ENCODE measurements around the gene MRPS31.

The MRPS31 gene

DNA sequence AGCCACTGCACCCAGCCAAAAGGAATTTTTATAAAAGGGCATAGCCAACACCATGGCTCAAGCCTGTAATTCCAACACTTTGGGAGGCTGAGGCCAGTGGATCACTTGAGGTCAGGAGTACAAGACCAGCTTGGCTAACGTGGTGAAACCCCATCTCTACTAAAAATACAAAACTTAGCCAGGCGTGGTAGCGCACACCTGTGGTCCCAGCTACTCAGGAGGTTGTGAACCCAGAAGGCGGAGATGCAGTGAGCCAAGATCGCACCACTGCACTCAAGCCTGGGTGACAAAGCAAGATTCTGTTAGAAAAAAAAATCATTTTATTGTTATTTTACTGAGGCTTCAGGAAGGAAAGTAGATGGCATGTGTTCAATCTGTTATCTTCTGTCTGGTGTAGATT, 73.3 kb downstream of the MRPS31 start:
- DNase-seq (ENCODE audit: low read depth, low spot score) = no peak
- no peak for TF ChIP-seq EZH2 (IDR thresholded peaks at IDR 0.05)
- TF ChIP-seq POLR2AphosphoS5 (IDR thresholded peaks at IDR 0.05; ENCODE audit: borderline replicate concordance, low read depth, low read length) = no peak
- TF ChIP-seq FOXP2 (optimal IDR thresholded peaks at IDR 0.05; ENCODE audit: control extremely low read depth, extremely low read length, insufficient read depth) = no peak
- Histone ChIP-seq H3K36me3 (ENCODE audit: insufficient read depth, low read length) (no peaks in the 10 kb centered on the region), H3K9me3 (ENCODE audit: low read depth, low read length) (no peaks in the 10 kb centered on the region), H3K9ac (ENCODE audit: insufficient read length) (no peak overlapping the region), H3K27ac (no peak overlapping the region), H3K4me3 (no peak overlapping the region)

DNA sequence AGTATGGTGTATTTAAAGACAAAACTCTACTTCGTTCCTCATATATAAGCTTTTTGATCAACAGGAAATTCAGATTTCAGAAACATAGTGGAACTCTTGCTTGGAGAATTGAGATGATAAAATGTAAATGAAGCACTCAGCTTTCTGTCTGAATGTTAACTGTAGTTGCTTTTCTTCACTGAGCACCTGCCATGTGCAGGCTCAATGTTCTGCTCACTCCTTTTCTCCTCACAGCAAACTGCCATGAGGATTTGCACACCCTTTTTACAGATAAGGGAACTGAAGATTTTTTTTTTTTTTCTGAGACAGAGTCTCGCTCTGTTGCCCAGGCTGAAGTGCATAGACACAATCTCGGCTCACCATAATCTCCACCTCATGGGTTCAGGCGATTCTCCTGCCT, 76.6 kb downstream of the MRPS31 start:
- Histone ChIP-seq H3K4me3 (no peak overlapping the region), H3K27ac (no peak overlapping the region), H3K36me3 (ENCODE audit: insufficient read depth, low read length) (no peaks in the 10 kb centered on the region), H3K9ac (ENCODE audit: insufficient read length) (no peak overlapping the region), H3K9me3 (ENCODE audit: low read depth, low read length) (no peaks in the 10 kb centered on the region)
- TF ChIP-seq POLR2AphosphoS5 (IDR thresholded peaks at IDR 0.05; ENCODE audit: borderline replicate concordance, low read depth, low read length) = no peak
- no peak for TF ChIP-seq EZH2 (IDR thresholded peaks at IDR 0.05)
- no peak for TF ChIP-seq FOXP2 (optimal IDR thresholded peaks at IDR 0.05; ENCODE audit: control extremely low read depth, extremely low read length, insufficient read depth)
- no peak for DNase-seq (ENCODE audit: low read depth, low spot score)

DNA sequence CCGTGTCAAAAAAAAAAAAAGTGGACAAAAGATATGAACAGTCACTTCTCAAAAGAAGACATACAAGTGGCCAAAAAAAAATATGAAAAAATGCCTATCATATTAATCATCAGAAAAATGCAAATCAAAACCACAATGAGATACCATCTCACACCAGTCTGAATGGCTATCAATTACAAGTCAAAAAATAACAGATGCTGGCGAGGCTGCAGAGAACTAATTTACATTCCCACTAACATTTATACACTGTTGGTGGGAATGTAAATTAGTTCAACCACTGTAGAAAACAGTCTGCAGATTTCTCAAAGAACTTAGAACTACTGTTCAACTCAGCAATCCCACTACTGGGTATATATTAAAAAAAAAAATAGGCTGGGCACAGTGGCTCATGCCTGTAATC, 78.0 kb downstream of the MRPS31 start:
- no peak overlapping the region for H3K9ac ChIP-seq (ENCODE audit: insufficient read length)
- H3K36me3 ChIP-seq (ENCODE audit: insufficient read depth, low read length) = no peaks in the 10 kb centered on the region
- no peak for TF ChIP-seq FOXP2 (optimal IDR thresholded peaks at IDR 0.05; ENCODE audit: control extremely low read depth, extremely low read length, insufficient read depth)
- TF ChIP-seq POLR2AphosphoS5 (IDR thresholded peaks at IDR 0.05; ENCODE audit: borderline replicate concordance, low read depth, low read length) = no peak
- TF ChIP-seq EZH2 (IDR thresholded peaks at IDR 0.05) = no peak
- no peak overlapping the region for H3K4me3 ChIP-seq
- no peak overlapping the region for H3K27ac ChIP-seq
- DNase-seq (ENCODE audit: low read depth, low spot score) = peak; percentile 10
- no peaks in the 10 kb centered on the region for H3K9me3 ChIP-seq (ENCODE audit: low read depth, low read length)

DNA sequence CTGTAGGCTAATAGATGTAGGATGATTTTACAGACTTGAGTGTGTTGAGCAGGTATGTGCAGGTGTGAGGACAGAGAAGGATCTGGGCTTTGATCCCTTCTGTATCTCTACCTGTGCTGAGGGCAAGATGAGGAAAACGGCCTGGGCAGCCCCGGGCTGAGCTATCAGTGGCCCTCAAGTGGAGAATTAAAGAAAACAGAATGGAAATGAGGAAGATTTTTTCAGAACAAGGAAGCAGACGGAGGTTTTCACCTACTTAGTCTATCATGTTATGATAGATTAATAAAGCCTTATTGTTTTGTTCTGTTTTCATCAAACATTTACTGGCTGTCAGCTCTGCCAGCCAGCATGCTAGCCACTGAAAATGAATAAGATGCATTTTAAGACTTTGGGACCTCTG, 82.2 kb downstream of the MRPS31 start:
- no peak for TF ChIP-seq FOXP2 (optimal IDR thresholded peaks at IDR 0.05; ENCODE audit: control extremely low read depth, extremely low read length, insufficient read depth)
- no peak for TF ChIP-seq POLR2AphosphoS5 (IDR thresholded peaks at IDR 0.05; ENCODE audit: borderline replicate concordance, low read depth, low read length)
- no peak for TF ChIP-seq EZH2 (IDR thresholded peaks at IDR 0.05)
- H3K27ac ChIP-seq = no peak overlapping the region

DNA sequence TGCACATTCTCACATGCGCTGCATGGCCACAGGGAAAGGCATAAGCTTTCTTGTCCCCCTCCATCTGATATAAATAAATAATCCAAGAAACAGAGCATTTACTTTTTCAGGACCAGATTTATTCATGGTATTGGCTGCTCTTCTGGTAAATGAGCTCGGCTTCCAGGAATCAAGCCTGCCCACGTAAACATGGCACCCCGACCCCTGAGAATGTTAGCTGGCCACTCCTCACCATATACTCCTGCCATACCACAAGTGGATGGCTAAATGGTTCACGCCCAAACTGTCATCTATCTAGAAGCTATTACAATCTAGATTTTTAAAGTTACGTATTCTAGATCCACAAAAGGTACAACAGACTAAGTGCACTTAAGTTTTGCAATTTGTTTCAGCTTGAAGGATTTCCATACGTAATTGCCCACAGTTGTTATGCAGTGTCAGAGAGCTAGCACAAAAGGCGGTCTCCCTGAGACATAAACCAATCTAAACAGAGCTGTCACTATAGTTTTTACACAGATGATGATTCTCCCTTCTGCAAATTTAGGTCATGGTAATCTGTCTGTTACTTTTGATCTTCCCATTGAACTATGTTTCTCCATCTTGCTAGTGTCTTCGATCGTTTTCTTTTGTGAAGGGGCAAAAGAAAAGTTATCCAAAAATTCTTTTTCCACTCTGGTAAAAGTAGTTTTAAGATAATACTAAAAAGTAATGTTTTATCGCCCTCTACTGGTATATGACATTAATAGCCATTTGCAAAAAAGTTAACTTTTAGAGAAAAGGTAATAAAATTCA, 88.3 kb downstream of the MRPS31 start:
- Histone ChIP-seq H3K9me3 (ENCODE audit: low read depth, low read length) (no peaks in the 10 kb centered on the region), H3K4me3 (peak overlapping the region; percentile 55; the same call in 1 of the 2 replicates), H3K36me3 (ENCODE audit: insufficient read depth, low read length) (no peaks in the 10 kb centered on the region), H3K27ac (no peak overlapping the region), H3K9ac (ENCODE audit: insufficient read length) (no peak overlapping the region)
- TF ChIP-seq EZH2 (IDR thresholded peaks at IDR 0.05) = no peak
- no peak for DNase-seq (ENCODE audit: low read depth, low spot score)

More for the DNA sequence above, 82.2 kb downstream of the MRPS31 start:
- no peak overlapping the region for H3K4me3 ChIP-seq
- H3K9me3 ChIP-seq (ENCODE audit: low read depth, low read length) = no peaks in the 10 kb centered on the region
- no peak for DNase-seq (ENCODE audit: low read depth, low spot score)
- H3K36me3 ChIP-seq (ENCODE audit: insufficient read depth, low read length) = no peaks in the 10 kb centered on the region
- no peak overlapping the region for H3K9ac ChIP-seq (ENCODE audit: insufficient read length)

DNA sequence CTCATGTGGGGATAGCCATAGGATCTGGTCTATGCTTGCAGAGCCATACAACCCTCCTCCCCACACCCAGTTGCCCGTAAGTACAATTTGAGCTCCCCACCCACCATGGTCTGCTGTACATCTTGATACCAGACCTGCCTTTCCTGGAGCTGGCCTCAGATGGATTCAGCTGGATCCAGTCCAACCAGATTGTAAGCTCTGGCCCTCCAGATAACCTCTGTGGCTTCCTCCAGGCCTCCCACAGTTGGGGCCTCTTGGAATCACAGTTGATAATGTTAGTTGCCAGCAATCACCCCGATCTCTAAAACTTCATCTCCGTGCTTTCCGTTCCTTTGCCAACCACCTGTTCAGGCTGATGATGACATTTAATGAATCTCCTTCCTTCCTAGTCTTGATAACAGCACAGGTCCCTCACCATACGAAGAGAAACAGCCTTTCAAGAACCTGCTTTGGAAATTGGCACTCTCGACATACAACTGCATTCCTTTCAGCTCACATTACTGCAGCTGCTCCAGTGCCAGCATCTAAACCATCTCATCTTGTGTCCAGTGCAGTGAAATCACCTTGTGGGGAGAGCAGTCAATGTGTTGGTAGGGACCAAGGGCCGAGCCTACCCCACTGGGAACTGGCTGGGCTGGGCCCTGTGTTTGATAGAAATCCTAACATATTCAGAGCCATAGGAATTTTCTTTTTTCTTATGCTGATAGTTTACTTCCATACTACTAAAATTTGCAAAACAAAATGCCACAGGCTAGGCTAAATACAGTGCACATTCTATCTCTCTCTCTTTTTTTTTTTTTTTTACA, 89.4 kb downstream of the MRPS31 start:
- Histone ChIP-seq H3K36me3 (ENCODE audit: insufficient read depth, low read length) (no peaks in the 10 kb centered on the region), H3K9ac (ENCODE audit: insufficient read length) (no peak overlapping the region), H3K27ac (no peak overlapping the region), H3K4me3 (no peak overlapping the region), H3K9me3 (ENCODE audit: low read depth, low read length) (no peaks in the 10 kb centered on the region)
- no peak for DNase-seq (ENCODE audit: low read depth, low spot score)
- TF ChIP-seq FOXP2 (optimal IDR thresholded peaks at IDR 0.05; ENCODE audit: control extremely low read depth, extremely low read length, insufficient read depth) (no peak), POLR2AphosphoS5 (IDR thresholded peaks at IDR 0.05; ENCODE audit: borderline replicate concordance, low read depth, low read length) (no peak), EZH2 (IDR thresholded peaks at IDR 0.05) (no peak)

DNA sequence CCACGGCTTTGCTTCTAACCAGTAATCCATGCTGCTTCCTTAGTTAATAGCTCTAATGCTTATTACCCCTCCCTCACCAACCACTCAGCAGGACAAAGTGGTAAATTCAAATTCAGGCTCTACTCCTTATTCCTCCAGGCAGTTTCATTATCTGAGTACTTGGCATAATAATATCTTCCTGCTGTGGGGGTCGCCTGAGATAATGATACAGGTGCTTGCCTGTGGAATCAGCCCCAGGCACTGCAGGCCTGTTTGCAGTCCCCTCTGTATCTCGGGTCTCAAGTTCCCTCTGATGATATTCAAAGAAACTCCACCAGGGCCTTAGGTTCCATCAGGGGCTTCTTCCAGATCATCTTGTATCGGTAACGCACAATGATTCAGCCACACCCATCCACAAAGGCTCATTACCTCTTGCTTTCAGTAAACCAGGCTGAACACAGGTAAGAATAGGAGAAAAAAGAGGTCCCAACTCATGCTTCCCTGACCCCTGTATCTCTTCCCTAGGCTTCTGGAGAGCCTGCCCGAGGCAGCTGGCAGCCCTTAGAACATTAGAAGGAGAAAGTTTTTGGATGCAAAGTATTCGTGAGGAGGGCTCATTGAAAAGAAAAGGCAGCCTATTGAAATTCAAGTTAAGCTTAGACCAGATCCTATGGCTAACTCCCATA, 90.2 kb downstream of the MRPS31 start:
- no peaks in the 10 kb centered on the region for H3K9me3 ChIP-seq (ENCODE audit: low read depth, low read length)
- no peak overlapping the region for H3K4me3 ChIP-seq
- no peak overlapping the region for H3K27ac ChIP-seq
- TF ChIP-seq EZH2 (IDR thresholded peaks at IDR 0.05) = no peak
- TF ChIP-seq FOXP2 (optimal IDR thresholded peaks at IDR 0.05; ENCODE audit: control extremely low read depth, extremely low read length, insufficient read depth) = no peak
- no peak for DNase-seq (ENCODE audit: low read depth, low spot score)
- no peaks in the 10 kb centered on the region for H3K36me3 ChIP-seq (ENCODE audit: insufficient read depth, low read length)
- H3K9ac ChIP-seq (ENCODE audit: insufficient read length) = no peak overlapping the region

DNA sequence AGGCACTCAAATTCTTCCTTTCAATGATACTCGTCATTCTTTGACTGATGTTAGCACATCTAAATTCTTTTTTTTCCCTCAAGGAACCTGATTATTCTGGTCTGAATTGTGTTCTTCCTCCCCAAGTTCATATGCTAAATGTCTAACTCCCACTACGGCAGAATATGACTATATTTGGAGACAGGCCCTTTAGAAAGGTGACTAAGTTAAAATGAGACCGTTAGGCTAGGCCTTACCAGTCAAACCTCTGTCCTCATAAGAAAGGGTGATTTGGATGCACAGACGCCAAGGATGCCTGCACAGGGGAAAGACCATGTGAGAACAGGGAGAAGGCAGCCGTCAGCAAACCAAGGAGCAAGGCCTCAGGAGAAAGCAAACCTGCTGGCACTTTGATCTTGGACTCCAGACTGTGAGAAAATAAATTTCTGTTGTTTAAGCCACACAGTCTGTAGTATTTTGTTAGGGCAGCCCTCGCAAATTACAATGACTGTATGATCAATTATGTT, 91.5 kb downstream of the MRPS31 start:
- Histone ChIP-seq H3K36me3 (ENCODE audit: insufficient read depth, low read length) (no peaks in the 10 kb centered on the region), H3K9me3 (ENCODE audit: low read depth, low read length) (no peaks in the 10 kb centered on the region), H3K4me3 (no peak overlapping the region), H3K27ac (no peak overlapping the region), H3K9ac (ENCODE audit: insufficient read length) (no peak overlapping the region)
- DNase-seq (ENCODE audit: low read depth, low spot score) = no peak
- no peak for TF ChIP-seq FOXP2 (optimal IDR thresholded peaks at IDR 0.05; ENCODE audit: control extremely low read depth, extremely low read length, insufficient read depth)
- TF ChIP-seq EZH2 (IDR thresholded peaks at IDR 0.05) = no peak
- TF ChIP-seq POLR2AphosphoS5 (IDR thresholded peaks at IDR 0.05; ENCODE audit: borderline replicate concordance, low read depth, low read length) = no peak

Data from SK-N-MC (cell line).